GM18868 (cell line): ENCODE results near the gene TMEM18.
"Not testable (repeated sequence)": the region's sequence is repeated elsewhere in the genome, so short reads cannot be mapped to it uniquely, and the experiment has no call there.

Experiments
- ATAC-seq: cut with Tn5 transposase; IDR thresholded peaks from one replicate; pipeline ENCODE4 v1.9.1; 2021; ENCODE audit warnings: mild to moderate bottlenecking, moderate library complexity; ENCODE audit not compliant: unreplicated experiment

Gene TMEM18

DNA sequence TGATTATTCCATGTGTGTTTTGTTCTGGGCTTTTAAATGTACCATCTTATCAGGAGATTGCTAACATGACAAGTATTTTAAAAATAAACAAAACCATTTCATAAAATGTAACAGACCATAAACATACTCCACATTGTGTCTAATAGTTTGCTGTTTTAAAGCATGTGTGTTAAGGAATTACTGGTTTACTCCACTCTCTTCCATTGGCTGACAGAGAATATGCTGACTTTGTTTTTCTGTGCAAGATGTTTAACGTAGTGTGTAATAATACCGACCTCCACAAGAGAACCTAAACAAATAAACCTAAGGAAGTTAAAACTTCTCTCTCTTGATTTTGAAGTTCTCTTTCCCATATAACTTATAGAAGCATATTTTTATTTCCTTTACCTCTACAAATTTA lies 17.0 kb upstream of the TMEM18 start:
- ATAC-seq, result no peak

DNA sequence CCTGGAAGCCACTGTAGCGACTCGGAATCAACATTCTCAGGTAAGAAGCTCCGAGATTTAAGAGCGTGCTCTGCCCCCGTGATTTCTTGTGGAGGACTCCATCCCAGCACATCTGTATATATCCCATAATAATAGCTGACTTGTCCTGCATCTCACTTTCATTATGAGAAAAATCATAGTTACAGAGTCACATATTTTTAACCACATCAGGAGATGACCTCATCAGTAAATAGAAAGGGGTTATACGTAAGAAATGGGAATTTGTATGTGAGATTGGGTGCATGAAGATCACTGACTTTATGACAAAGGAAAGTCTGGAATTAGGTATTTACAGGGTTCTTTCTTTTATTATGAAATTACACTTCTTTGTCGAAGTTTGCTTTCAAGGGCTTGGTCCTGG lies 16.4 kb upstream of the TMEM18 start:
- ATAC-seq, result no peak

GRCh38 chr2:692767-693166 lies 15.6 kb upstream of the TMEM18 start:
- no peak for ATAC-seq

DNA sequence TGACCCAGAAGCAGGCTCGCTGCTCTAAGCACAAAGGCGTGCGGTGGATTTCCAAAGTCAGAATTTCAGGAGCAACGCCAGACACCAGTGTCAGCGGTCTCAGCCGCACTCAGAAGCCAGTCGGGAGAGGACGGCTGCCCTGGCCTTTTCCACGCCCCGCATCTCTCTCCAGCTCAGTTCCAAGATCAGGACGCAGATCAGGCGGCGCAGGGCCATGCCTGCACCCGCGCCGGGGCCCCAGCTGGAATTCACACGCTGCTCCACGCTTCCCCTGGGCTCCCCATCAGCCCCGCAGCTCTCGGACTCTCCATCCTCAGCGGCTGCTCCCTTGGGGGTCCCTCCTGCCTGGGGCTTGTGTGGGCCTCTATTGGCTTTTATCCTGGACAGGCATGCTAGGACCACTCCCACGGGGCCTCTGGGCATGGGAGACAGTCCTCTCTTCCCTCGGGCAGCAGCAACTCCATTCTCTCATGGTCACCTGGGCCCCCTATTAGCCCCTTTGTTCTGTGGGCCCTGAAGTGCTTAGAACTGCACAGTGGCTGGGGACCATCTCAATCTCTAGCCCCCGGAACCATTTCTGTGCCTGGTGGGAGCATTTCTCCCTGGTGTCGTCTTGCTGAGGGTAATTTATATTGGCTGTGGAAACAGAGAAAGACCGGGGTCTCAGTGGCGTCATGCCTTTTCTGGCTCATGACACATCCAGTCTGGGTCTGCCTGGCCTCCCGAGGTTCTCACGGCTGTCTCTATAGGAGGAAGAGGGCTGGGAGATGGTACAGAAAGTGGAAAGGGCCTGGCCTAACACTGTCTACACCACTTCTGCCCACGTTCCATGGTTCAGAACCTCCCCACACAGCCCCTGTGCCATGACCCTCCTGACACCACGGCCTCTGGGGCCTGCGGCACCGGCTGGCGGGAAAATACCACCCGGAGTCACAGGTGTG lies 14.9 kb upstream of the TMEM18 start:
- no peak for ATAC-seq

DNA sequence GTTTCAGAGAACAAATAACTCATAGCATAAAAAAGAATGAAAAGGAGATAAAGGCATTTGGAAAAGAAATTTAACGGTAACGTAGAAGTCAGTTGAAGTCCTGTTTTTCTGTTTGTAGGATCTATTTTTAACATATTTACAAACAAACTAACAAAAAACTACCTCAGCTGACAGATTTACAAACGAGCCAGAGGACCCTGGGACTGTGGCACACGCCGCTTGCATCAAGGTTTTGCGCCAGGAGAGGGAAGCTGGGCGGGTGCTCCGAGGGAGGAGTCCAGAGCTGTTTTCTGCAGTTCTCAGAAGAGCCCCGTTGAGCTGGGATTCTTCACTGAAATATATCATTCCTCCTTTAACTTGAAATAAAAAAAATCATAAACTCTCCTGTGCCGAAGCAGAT lies 13.6 kb upstream of the TMEM18 start:
- ATAC-seq, result no peak

- ATAC-seq, result no peak
Observed at GRCh38 chr2:689877-690510, 12.8 kb upstream of the TMEM18 start.

DNA sequence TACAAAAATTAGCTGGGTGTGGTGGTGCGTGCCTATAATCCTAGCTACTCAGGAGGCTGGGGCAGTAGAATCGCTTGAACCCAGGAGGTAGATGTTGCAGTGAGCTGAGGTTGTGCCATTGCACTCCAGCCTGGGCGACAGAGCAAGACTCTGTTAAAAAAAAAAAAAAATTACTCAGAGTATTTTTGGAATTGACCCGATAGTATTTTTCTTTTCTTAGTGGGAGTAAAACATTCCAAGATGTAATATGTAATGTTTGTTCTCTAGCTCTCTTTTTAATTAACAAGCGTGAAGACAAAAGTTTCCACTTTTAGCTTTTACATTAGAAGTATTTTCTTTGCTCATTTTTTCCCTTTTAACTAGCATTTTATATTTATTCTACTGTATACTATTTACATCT lies 12.0 kb upstream of the TMEM18 start:
- ATAC-seq, result no peak

- ATAC-seq, result no peak
Observed at GRCh38 chr2:688504-689076, 11.4 kb upstream of the TMEM18 start.

- no peak for ATAC-seq
Observed at GRCh38 chr2:685421-685820, 8.2 kb upstream of the TMEM18 start.

- not testable (repeated sequence) for ATAC-seq
Observed at GRCh38 chr2:684913-685312, 7.7 kb upstream of the TMEM18 start.

GRCh38 chr2:682226-682625 lies 5.0 kb upstream of the TMEM18 start:
- no peak for ATAC-seq

- no peak for ATAC-seq
Observed at GRCh38 chr2:681312-681711, 4.1 kb upstream of the TMEM18 start.

DNA sequence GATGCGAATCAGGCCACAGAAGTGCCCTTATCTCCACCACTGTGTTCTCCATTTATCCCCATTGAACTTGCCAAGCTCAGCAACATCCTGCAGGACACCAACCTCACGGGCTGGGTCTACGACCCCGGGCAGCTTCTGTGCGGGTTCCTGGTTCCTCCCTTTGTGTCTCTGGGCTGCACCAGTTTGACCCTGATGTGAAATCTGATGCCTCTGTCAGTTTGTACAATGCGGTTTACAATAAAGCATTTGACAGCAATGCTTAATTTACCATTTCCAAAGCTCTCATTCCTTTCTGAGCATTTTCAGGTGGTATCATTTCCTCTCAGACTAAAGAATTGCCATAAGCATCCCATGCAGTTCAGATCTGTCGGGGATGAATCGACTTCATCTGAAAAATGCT lies 3.3 kb upstream of the TMEM18 start:
- ATAC-seq, result no peak

- ATAC-seq, result no peak
Observed at GRCh38 chr2:678964-679363, 1.8 kb upstream of the TMEM18 start.

GRCh38 chr2:677959-678550 lies 849 bp upstream of the TMEM18 start:
- ATAC-seq, result no peak

DNA sequence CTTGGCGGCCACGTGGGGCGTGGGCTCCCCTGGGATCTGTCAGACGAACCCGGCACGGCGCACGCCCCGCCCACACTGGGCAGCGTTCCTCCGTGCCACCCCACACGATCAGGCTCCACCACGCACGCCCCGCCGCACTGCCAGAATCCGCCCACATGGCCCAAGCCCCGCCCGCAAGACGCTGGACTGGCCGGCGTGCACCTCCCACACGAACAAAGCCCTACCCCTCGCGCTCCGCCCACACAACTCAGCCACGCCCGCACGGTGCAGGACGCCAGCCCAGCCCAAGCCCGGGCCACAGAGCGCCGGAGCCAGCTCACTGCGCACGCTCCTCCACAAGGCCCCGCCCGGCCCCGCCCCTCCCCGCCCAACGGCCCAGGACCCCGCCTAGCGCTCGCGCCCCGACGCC lies 555 bp downstream of the TMEM18 start:
- ATAC-seq, result peak; percentile 81

- ATAC-seq, result peak; percentile 36
Observed at GRCh38 chr2:675982-676646, 1.1 kb downstream of the TMEM18 start.

GRCh38 chr2:675460-675859 lies 1.7 kb downstream of the TMEM18 start:
- ATAC-seq, result no peak

GRCh38 chr2:675051-675450 lies 2.2 kb downstream of the TMEM18 start:
- ATAC-seq, result no peak

GRCh38 chr2:674321-674985 lies 2.8 kb downstream of the TMEM18 start:
- no peak for ATAC-seq
